ENCODE measurements around the gene CNPY1. TPM values are rescaled to one million over a fixed set of nuclear protein-coding genes. Genes with fewer than 3 reads are reported as not detected.

Gene CNPY1
- total and polyA plus RNA-seq, 2 donors (not counting 1 experiment from before 2014, with no cell fraction given): not detected

DNA sequence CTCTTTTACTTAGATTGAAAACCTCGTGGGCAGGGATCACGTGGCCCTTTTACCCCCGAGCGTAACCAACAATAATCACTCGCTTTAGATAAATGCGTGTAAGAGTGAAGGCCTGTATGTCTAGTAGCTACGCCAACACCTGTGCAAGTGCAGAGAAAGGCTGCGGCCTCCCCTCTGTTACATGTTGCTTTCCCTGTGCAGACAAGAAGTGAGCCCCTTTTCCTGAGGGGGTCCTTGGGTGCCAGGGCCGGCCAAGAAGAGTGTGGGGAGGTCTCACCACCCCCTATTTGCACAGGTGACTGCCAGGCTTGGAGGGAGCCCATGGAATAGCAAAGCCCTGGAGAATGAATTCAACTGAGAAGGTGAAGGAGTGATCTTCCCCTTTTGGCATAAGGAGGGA is 35.6 kb upstream of the CNPY1 start:
- no peak overlapping the region for H3K4me2 ChIP-seq (ENCODE audit: extremely low read depth, insufficient read depth, low read length)
- no peaks in the 10 kb centered on the region for H3K4me1 ChIP-seq (ENCODE audit: control insufficient read depth, extremely low read depth, insufficient read depth, low read length)
- no peak overlapping the region for H3K4me3 ChIP-seq (replicated peaks in 1 of 4; ENCODE audit: control extremely low read depth in 1 of 4, insufficient read depth in 1 of 4, low read depth in 3 of 4, low read length in 4 of 4)
- no peaks in the 10 kb centered on the region for H3K9me3 ChIP-seq (ENCODE audit: control insufficient read depth, insufficient read depth, low read depth, low read length)
- H3K79me2 ChIP-seq (ENCODE audit: control insufficient read depth, insufficient read depth, low read length): no peaks in the 10 kb centered on the region
- H3K27ac ChIP-seq (ENCODE audit: insufficient read depth, low read length): no peak overlapping the region
- no peak for TF ChIP-seq EZH2 (IDR thresholded peaks at IDR 0.05; ENCODE audit: low read length, missing control alignments)
- no peak for TF ChIP-seq CTCF (conservative IDR thresholded peaks at IDR 0.05 in 1 of 2, IDR thresholded peaks at IDR 0.05 in 1 of 2; ENCODE audit: low read depth in 1 of 2, low read length in 2 of 2)
- no peak overlapping the region for H3K9ac ChIP-seq (ENCODE audit: insufficient read depth, low read length)
- H3K27me3 ChIP-seq (ENCODE audit: control insufficient read depth, insufficient read depth, low read length): no peaks in the 10 kb centered on the region
- no peaks in the 10 kb centered on the region for H4K20me1 ChIP-seq (ENCODE audit: control insufficient read depth, extremely low read depth, insufficient read depth, low read length)
- no peaks in the 10 kb centered on the region for H3K36me3 ChIP-seq (ENCODE audit: control insufficient read depth, insufficient read depth, low read length)
- DNase-seq (ENCODE audit: low read depth in 2 of 2): no peak
- H2AFZ ChIP-seq (ENCODE audit: low read length): no peak overlapping the region

- Histone ChIP-seq H3K9ac (ENCODE audit: insufficient read depth, low read length) (no peak overlapping the region), H3K4me1 (ENCODE audit: control insufficient read depth, extremely low read depth, insufficient read depth, low read length) (no peaks in the 10 kb centered on the region), H3K27me3 (ENCODE audit: control insufficient read depth, insufficient read depth, low read length) (no peaks in the 10 kb centered on the region), H3K4me3 (replicated peaks in 1 of 4; ENCODE audit: control extremely low read depth in 1 of 4, insufficient read depth in 1 of 4, low read depth in 3 of 4, low read length in 4 of 4) (no peak overlapping the region), H3K9me3 (ENCODE audit: control insufficient read depth, insufficient read depth, low read depth, low read length) (no peaks in the 10 kb centered on the region), H2AFZ (ENCODE audit: low read length) (no peak overlapping the region), H4K20me1 (ENCODE audit: control insufficient read depth, extremely low read depth, insufficient read depth, low read length) (no peaks in the 10 kb centered on the region), H3K4me2 (ENCODE audit: extremely low read depth, insufficient read depth, low read length) (no peak overlapping the region), H3K27ac (ENCODE audit: insufficient read depth, low read length) (no peak overlapping the region), H3K36me3 (ENCODE audit: control insufficient read depth, insufficient read depth, low read length) (no peaks in the 10 kb centered on the region), H3K79me2 (ENCODE audit: control insufficient read depth, insufficient read depth, low read length) (no peaks in the 10 kb centered on the region)
- TF ChIP-seq EZH2 (IDR thresholded peaks at IDR 0.05; ENCODE audit: low read length, missing control alignments) (no peak), CTCF (conservative IDR thresholded peaks at IDR 0.05 in 1 of 2, IDR thresholded peaks at IDR 0.05 in 1 of 2; ENCODE audit: low read depth in 1 of 2, low read length in 2 of 2) (no peak)
- no peak for DNase-seq (ENCODE audit: low read depth in 2 of 2)
These were observed 34.9 kb upstream of the CNPY1 start for GRCh38 chr7:155581107-155581830.

DNA sequence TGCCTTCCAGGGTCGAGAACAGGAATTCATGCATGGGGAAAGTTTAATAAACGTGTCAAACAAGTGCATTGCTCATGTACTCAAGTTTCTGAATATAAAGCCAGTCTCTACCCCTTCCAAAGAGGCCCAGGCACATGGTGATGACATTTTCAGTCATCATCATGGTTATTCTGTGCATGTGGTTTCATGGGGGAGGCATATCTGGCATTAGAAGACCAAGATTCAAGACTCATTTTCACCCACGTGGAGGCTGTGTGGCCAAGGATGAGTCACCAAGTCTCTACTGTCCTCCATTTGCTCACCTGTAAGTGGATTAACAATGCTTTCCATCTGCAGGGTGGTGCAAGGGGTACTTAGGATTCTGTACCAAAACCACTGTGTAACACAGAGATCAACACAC is 34.0 kb upstream of the CNPY1 start:
- no peaks in the 10 kb centered on the region for H3K79me2 ChIP-seq (ENCODE audit: control insufficient read depth, insufficient read depth, low read length)
- DNase-seq (ENCODE audit: low read depth in 2 of 2): no peak
- H3K27ac ChIP-seq (ENCODE audit: insufficient read depth, low read length): no peak overlapping the region
- no peak overlapping the region for H3K4me2 ChIP-seq (ENCODE audit: extremely low read depth, insufficient read depth, low read length)
- H3K9me3 ChIP-seq (ENCODE audit: control insufficient read depth, insufficient read depth, low read depth, low read length): no peaks in the 10 kb centered on the region
- no peaks in the 10 kb centered on the region for H4K20me1 ChIP-seq (ENCODE audit: control insufficient read depth, extremely low read depth, insufficient read depth, low read length)
- no peaks in the 10 kb centered on the region for H3K36me3 ChIP-seq (ENCODE audit: control insufficient read depth, insufficient read depth, low read length)
- no peaks in the 10 kb centered on the region for H3K27me3 ChIP-seq (ENCODE audit: control insufficient read depth, insufficient read depth, low read length)
- H3K4me1 ChIP-seq (ENCODE audit: control insufficient read depth, extremely low read depth, insufficient read depth, low read length): no peaks in the 10 kb centered on the region
- no peak overlapping the region for H3K4me3 ChIP-seq (replicated peaks in 1 of 4; ENCODE audit: control extremely low read depth in 1 of 4, insufficient read depth in 1 of 4, low read depth in 3 of 4, low read length in 4 of 4)
- no peak overlapping the region for H2AFZ ChIP-seq (ENCODE audit: low read length)
- no peak overlapping the region for H3K9ac ChIP-seq (ENCODE audit: insufficient read depth, low read length)
- no peak for TF ChIP-seq EZH2 (IDR thresholded peaks at IDR 0.05; ENCODE audit: low read length, missing control alignments)
- no peak for TF ChIP-seq CTCF (conservative IDR thresholded peaks at IDR 0.05 in 1 of 2, IDR thresholded peaks at IDR 0.05 in 1 of 2; ENCODE audit: low read depth in 1 of 2, low read length in 2 of 2)

Data from fibroblast of lung (primary cell).